K562 (cell line): ENCODE data around the gene C4orf46. TPM values are rescaled to one million over a fixed set of nuclear protein-coding genes. Genes with fewer than 3 reads are reported as not detected.

Source experiments
- IRF9 ChIP-seq: fragments of 450-650 bp; IDR thresholded peaks from 2 replicates; pipeline ENCODE4 v1.6.1; 2016; ENCODE audit warnings: missing biosample characterization, missing genetic modification characterization
- KDM2B ChIP-seq: fragments of 250-450 bp; sonication (Bioruptor Pico); IDR thresholded peaks from 2 replicates; pipeline ENCODE4 v1.8.0; 2021; ENCODE audit warnings: mild to moderate bottlenecking, moderate library complexity
- LEF1 ChIP-seq: fragments of 450-650 bp; IDR thresholded peaks from 2 replicates; pipeline ENCODE4 v1.6.1; 2016; ENCODE audit warnings: mild to moderate bottlenecking
- SAFB ChIP-seq: fragments of 200-400 bp; formaldehyde crosslinking; IDR thresholded peaks from 2 replicates; pipeline ENCODE4 v1.6.1; 2017; ENCODE audit warnings: low read depth, low read length, borderline replicate concordance
- SIX5 ChIP-seq, 2 experiments: IDR thresholded peaks; 2 replicates each; pipeline ENCODE4 v1.6.1; 2011; ENCODE audit warnings: low read length in 2 of 2, borderline replicate concordance in 1 of 2, low read depth in 1 of 2, mild to moderate bottlenecking in 1 of 2, moderate library complexity in 1 of 2; ENCODE audit not compliant: insufficient read depth in 1 of 2
- YY1 ChIP-seq, 3 experiments: IDR thresholded peaks; 2 replicates each; pipeline ENCODE4 v1.6.1; 2011; ENCODE audit warnings: low read length in 2 of 3, mild to moderate bottlenecking in 2 of 3, moderate library complexity in 2 of 3, borderline replicate concordance in 1 of 3, control low read depth in 1 of 3, low read depth in 1 of 3; ENCODE audit not compliant: insufficient read depth in 3 of 3, insufficient replicate concordance in 2 of 3, control insufficient read depth in 1 of 3, insufficient read length in 1 of 3; ENCODE audit errors: extremely low read depth in 1 of 3
- ZNF197 ChIP-seq: fragments of 200-800 bp; sonication (Bioruptor generic); IDR thresholded peaks from 2 replicates; pipeline ENCODE4 v1.6.1; 2016; ENCODE audit warnings: low read depth, missing genetic modification characterization, missing compliant biosample characterization
- ZNF224 ChIP-seq: sonication (generic); formaldehyde crosslinking; IDR thresholded peaks from 2 replicates; pipeline ENCODE4 v1.8.0; 2022; ENCODE audit warnings: mild to moderate bottlenecking, missing genetic modification reagents
- ZNF408 ChIP-seq: fragments of 250-450 bp; sonication (Bioruptor Pico); IDR thresholded peaks from 2 replicates; pipeline ENCODE4 v1.4.0; 2020; ENCODE audit warnings: low read depth, mild to moderate bottlenecking, moderate library complexity
- ZNF583 ChIP-seq: fragments of 250-450 bp; sonication (Bioruptor Pico); IDR thresholded peaks from 2 replicates; pipeline ENCODE4 v1.4.0; 2020
- polyA plus RNA-seq, 8 experiments: library from polyadenylated mRNA; depleted of rRNA in 4 of 8; stranded (reverse) in 5 of 8; unstranded in 3 of 8; fragments of >200 nt; fragmentation: Nextera tagmentation in 2 of 8; fragmentation: Illumina TruSeq in 1 of 8; extraction: Ambion mirVana in 2 of 8; extraction: Trizol in 1 of 8; gene quantifications; 2 replicates each; pipeline versions ENCODE4 v1.2.1 to v1.2.3, GENCODE V29; 2011 to 2014; ENCODE audit warnings: inconsistent platforms in 1 of 8, missing spikeins in 1 of 8
- total RNA-seq, 7 experiments: library from RNA; depleted of rRNA in 6 of 7; stranded (reverse); fragments of >200 nt in 6 of 7; fragmentation: Illumina TruSeq in 2 of 7; extraction: Trizol in 2 of 7; gene quantifications; 2 replicates each; pipeline versions ENCODE4 v1.2.1 to v1.2.3, GENCODE V29; 2011 to 2021; ENCODE audit warnings: low replicate concordance in 1 of 7
- TF ChIP-seq, protein P1 (sequence below), 2 experiments: fragments of 450-650 bp; IDR thresholded peaks; 2 replicates each; pipeline ENCODE4 v1.6.1; 2016; ENCODE audit warnings: mild to moderate bottlenecking in 2 of 2, borderline replicate concordance in 1 of 2, low read depth in 1 of 2, moderate library complexity in 1 of 2
- TF ChIP-seq, protein P2 (sequence below): fragments of 250-450 bp; sonication (Bioruptor Pico); IDR thresholded peaks from 2 replicates; pipeline ENCODE4 v1.8.0; 2022; ENCODE audit warnings: inconsistent platforms, mild to moderate bottlenecking, moderate library complexity, borderline replicate concordance

Gene C4orf46
- total and polyA plus RNA-seq, 9 of the 15 experiments (the other 6 are each of a cell fraction or from before 2014, with no cell fraction given) = 9.7 to 24.4 (median 17.0) TPM

- peak; percentile 95 for TF ChIP-seq IRF9 (tag)
- TF ChIP-seq SIX5 (IDR thresholded peaks at IDR 0.05; ENCODE audit: borderline replicate concordance in 1 of 2, insufficient read depth in 1 of 2, low read depth in 1 of 2, low read length in 2 of 2) = peak; percentile 67 to 76
- TF ChIP-seq, protein P1, sequence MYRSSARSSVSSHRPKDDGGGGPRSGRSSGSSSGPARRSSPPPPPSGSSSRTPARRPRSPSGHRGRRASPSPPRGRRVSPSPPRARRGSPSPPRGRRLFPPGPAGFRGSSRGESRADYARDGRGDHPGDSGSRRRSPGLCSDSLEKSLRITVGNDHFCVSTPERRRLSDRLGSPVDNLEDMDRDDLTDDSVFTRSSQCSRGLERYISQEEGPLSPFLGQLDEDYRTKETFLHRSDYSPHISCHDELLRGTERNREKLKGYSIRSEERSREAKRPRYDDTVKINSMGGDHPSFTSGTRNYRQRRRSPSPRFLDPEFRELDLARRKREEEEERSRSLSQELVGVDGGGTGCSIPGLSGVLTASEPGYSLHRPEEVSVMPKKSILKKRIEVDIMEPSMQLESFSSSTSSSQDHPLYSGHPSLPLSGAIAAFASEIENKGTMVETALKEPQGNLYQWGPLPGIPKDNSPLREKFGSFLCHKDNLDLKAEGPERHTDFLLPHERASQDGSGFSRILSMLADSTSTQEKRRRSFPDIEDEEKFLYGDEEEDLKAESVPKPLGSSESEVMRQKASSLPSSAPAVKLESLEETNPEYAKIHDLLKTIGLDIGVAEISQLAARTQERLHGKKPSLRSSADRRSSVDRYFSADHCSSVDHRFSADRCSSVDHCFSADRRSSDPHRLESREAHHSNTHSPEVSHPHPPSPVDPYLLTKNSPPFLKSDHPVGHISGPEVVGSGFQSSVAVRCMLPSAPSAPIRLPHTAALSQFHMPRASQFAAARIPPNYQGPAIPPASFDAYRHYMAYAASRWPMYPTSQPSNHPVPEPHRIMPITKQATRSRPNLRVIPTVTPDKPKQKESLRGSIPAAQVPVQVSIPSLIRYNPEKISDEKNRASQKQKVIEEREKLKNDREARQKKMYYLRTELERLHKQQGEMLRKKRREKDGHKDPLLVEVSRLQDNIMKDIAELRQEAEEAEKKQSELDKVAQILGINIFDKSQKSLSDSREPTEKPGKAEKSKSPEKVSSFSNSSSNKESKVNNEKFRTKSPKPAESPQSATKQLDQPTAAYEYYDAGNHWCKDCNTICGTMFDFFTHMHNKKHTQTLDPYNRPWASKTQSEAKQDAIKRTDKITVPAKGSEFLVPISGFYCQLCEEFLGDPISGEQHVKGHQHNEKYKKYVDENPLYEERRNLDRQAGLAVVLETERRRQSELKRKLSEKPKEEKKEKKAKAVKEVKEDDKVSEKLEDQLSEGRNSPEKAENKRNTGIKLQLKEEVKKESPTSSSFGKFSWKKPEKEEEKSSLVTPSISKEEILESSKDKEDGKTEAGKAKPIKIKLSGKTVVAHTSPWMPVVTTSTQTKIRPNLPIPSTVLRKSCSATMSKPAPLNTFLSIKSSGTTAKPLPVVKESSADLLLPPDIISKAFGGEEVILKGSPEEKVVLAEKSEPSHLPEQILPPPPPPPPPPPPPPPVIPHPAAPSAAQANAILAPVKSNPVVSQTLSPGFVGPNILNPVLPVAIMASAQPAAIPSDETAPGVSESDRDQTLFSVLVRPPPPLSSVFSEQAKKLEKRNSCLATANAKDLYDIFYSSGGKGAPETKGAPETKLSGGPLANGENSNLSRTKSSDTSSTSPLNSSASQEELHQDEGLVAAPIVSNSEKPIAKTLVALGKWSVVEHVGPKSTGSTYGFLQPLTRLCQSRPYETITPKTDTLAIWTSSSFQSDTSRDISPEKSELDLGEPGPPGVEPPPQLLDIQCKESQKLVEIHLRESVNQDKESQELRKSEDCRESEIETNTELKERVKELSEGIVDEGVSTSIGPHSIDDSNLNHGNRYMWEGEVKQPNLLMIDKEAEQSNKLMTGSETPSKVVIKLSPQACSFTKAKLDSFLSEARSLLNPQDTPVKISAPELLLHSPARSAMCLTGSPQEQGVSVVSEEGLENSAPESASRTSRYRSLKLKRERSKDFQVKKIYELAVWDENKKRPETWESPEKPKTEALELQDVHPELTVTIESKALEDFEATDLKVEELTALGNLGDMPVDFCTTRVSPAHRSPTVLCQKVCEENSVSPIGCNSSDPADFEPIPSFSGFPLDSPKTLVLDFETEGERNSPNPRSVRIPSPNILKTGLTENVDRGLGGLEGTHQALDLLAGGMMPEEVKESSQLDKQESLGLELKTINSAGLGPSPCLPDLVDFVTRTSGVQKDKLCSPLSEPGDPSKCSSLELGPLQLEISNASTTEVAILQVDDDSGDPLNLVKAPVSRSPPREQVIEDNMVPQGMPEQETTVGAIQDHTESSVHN (IDR thresholded peaks at IDR 0.05; ENCODE audit: borderline replicate concordance in 1 of 2, low read depth in 1 of 2) = peak in 1 of 2 experiments; percentile 47; a peak in 1 of 4 replicates
- no peak for TF ChIP-seq SAFB
- no peak for TF ChIP-seq ZNF224 (CRISPR knock-in tag)
- 0 out of 2 replicates have a peak, but pooled peaks have one; percentile 19 for TF ChIP-seq ZNF583
- TF ChIP-seq LEF1 = peak; percentile 44; the same call in 1 of the 2 replicates
- TF ChIP-seq ZNF197 (CRISPR knock-in tag) = no peak
- TF ChIP-seq ZNF408 (CRISPR knock-in tag) = no peak
- peak in 2 of 3 experiments; percentile 78 to 87 for TF ChIP-seq YY1 (IDR thresholded peaks at IDR 0.05; ENCODE audit: borderline replicate concordance in 1 of 3, control insufficient read depth in 1 of 3, extremely low read depth in 1 of 3, insufficient read depth in 3 of 3, insufficient read length in 1 of 3, insufficient replicate concordance in 2 of 3, low read depth in 1 of 3, low read length in 2 of 3)
- TF ChIP-seq KDM2B (CRISPR knock-in tag) = no peak
- TF ChIP-seq, protein P2, sequence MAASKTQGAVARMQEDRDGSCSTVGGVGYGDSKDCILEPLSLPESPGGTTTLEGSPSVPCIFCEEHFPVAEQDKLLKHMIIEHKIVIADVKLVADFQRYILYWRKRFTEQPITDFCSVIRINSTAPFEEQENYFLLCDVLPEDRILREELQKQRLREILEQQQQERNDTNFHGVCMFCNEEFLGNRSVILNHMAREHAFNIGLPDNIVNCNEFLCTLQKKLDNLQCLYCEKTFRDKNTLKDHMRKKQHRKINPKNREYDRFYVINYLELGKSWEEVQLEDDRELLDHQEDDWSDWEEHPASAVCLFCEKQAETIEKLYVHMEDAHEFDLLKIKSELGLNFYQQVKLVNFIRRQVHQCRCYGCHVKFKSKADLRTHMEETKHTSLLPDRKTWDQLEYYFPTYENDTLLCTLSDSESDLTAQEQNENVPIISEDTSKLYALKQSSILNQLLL = no peak
Measured at GRCh38 chr4:158671915-158672806, 474 bp upstream of the C4orf46 start, which contains the start of gene ETFDH (continued).
